HCT116 (cell line): ENCODE results near the gene DGCR8. TPM values are rescaled to one million over a fixed set of nuclear protein-coding genes. Genes with fewer than 3 reads are reported as not detected.

Experiments
- ATAC-seq: fragments of 200-7000 bp; cut with Tn5 transposase; 2 replicates; pipeline ENCODE4 v1.9.1; 2020; ENCODE audit warnings: mild to moderate bottlenecking, moderate library complexity
- BruUV-seq: library from RNA; stranded (reverse); fragments of 400-500 nt; replicated peaks from 2 replicates; lab custom pipeline; 2021; lab: Mats Ljungman, UMichigan
- CTCF ChIA-PET: fragments of 300-600 bp; sonication (Branson Sonifier 250); formaldehyde crosslinking; loops from one replicate; lab custom pipeline; 2021; ENCODE audit warnings: antibody characterized with exemption; lab: Charles Lee
- POLR2A ChIA-PET: fragments of 300-600, 350-600 bp; sonication (Branson Sonifier 250); formaldehyde crosslinking; loops from one replicate; lab custom pipeline; 2021; ENCODE audit warnings: antibody characterized with exemption; lab: Charles Lee
- RAD21 ChIA-PET, 2 experiments: fragments of 300-600 bp; sonication (Branson Sonifier 250); formaldehyde crosslinking; loops; one replicate each; lab custom pipeline; 2023; ENCODE audit warnings: low total read pairs in 2 of 2; ENCODE audit not compliant: uncharacterized antibody in 2 of 2, unreplicated experiment in 2 of 2, low non-redundant PET in 1 of 2; lab: Charles Lee
- DNase-seq: peaks from one replicate; pipeline ENCODE4 v3.0.0-alpha.2; 2010; ENCODE audit warnings: low read depth, low spot score
- H2AFZ ChIP-seq: fragments of 200-600 bp; shearing (Covaris generic), sonication (generic); 2 replicates; pipeline ENCODE4 v1.6.1; 2017; ENCODE audit warnings: low read depth, mixed run types, mixed read lengths, antibody characterized with exemption, low read length; ENCODE audit not compliant: poor library complexity, severe bottlenecking
- H3K27ac ChIP-seq: 2 replicates; pipeline ENCODE4 v1.5.1; 2012; ENCODE audit warnings: low read depth, low read length
- H3K27me3 ChIP-seq: fragments of 200-600 bp; sonication (generic); 2 replicates; pipeline ENCODE4 v1.6.1; 2016; ENCODE audit warnings: mixed run types, low read length, mixed read lengths; ENCODE audit not compliant: insufficient read depth
- H3K36me3 ChIP-seq, 2 experiments: fragments of 200-500 bp in 1 of 2; fragments of 200-600 bp in 1 of 2; sonication (Bioruptor generic) in 1 of 2; sonication (generic) in 1 of 2; 2 replicates each; pipeline versions ENCODE4 v1.5.1 to v1.6.1; 2014 to 2016; ENCODE audit warnings: low read length in 2 of 2, inconsistent platforms in 1 of 2, mixed read lengths in 1 of 2, mixed run types in 1 of 2; ENCODE audit not compliant: insufficient read depth in 2 of 2, control insufficient read depth in 1 of 2
- H3K4me1 ChIP-seq, 2 experiments: fragments of 200-600 bp in 1 of 2; sonication (generic) in 1 of 2; 2 replicates each; pipeline versions ENCODE4 v1.5.1 to v1.6.1; 2012 to 2017; ENCODE audit warnings: low read length in 2 of 2, inconsistent platforms in 1 of 2, mild to moderate bottlenecking in 1 of 2, mixed read lengths in 1 of 2, mixed run types in 1 of 2, moderate library complexity in 1 of 2; ENCODE audit not compliant: insufficient read depth in 2 of 2, control insufficient read depth in 1 of 2
- H3K4me2 ChIP-seq: fragments of 200-600 bp; sonication (generic); 2 replicates; pipeline ENCODE4 v1.6.1; 2017; ENCODE audit warnings: mixed run types, low read length, mixed read lengths
- H3K4me3 ChIP-seq, 2 experiments: fragments of 200-600 bp in 1 of 2; sonication (generic) in 1 of 2; replicated peaks in 1 of 2; 2 replicates each; pipeline ENCODE4 v1.5.1; 2011 to 2016; ENCODE audit warnings: low read length in 2 of 2, control low read depth in 1 of 2, low read depth in 1 of 2, mild to moderate bottlenecking in 1 of 2, mixed read lengths in 1 of 2, mixed run types in 1 of 2
- H3K79me2 ChIP-seq: fragments of 200-600 bp; sonication (generic); 2 replicates; pipeline ENCODE4 v1.6.1; 2017; ENCODE audit warnings: mild to moderate bottlenecking, mixed run types, low read length, moderate library complexity, mixed read lengths; ENCODE audit not compliant: insufficient read depth
- H3K9ac ChIP-seq: fragments of 200-600 bp; sonication (generic); 2 replicates; pipeline ENCODE4 v1.6.1; 2016; ENCODE audit warnings: low read length, mixed read lengths
- H3K9me2 ChIP-seq: fragments of 200-600 bp; sonication (generic), shearing (Covaris generic); 2 replicates; pipeline ENCODE4 v1.6.1; 2017; ENCODE audit warnings: mixed run types, mild to moderate bottlenecking, moderate library complexity; ENCODE audit not compliant: insufficient read depth
- H3K9me3 ChIP-seq, 2 experiments: fragments of 200-500 bp in 1 of 2; fragments of 200-600 bp in 1 of 2; sonication (Bioruptor generic) in 1 of 2; sonication (generic) in 1 of 2; 2 replicates each; pipeline ENCODE4 v1.6.1; 2014 to 2017; ENCODE audit warnings: low read length in 2 of 2, mixed read lengths in 2 of 2, inconsistent platforms in 1 of 2, low read depth in 1 of 2, mild to moderate bottlenecking in 1 of 2, mixed run types in 1 of 2, moderate library complexity in 1 of 2; ENCODE audit not compliant: control insufficient read depth in 1 of 2, insufficient read depth in 1 of 2
- H4K20me1 ChIP-seq: fragments of 200-600 bp; sonication (generic), shearing (Covaris generic); 2 replicates; pipeline ENCODE4 v1.6.1; 2017; ENCODE audit warnings: mixed run types, mild to moderate bottlenecking, moderate library complexity; ENCODE audit not compliant: insufficient read depth
- ATF3 ChIP-seq: IDR thresholded peaks from 2 replicates; pipeline ENCODE4 v1.6.1; 2012
- CTCF ChIP-seq, 3 experiments: fragments of 200-600 bp in 1 of 3; sonication (generic) in 1 of 3; IDR thresholded peaks in 2 of 3; conservative IDR thresholded peaks in 1 of 3; 2 replicates each; pipeline ENCODE4 v1.5.1; 2012 to 2017; ENCODE audit warnings: low read depth in 2 of 3, low read length in 2 of 3, antibody characterized with exemption in 1 of 3, borderline replicate concordance in 1 of 3, control low read depth in 1 of 3, mild to moderate bottlenecking in 1 of 3, mixed read lengths in 1 of 3, mixed run types in 1 of 3, moderate library complexity in 1 of 3; ENCODE audit not compliant: insufficient read depth in 1 of 3
- MAX ChIP-seq: IDR thresholded peaks from 2 replicates; pipeline ENCODE4 v1.6.1; 2012
- intact Hi-C: fragments of 100-400 bp; cut with micrococcal nuclease; formaldehyde crosslinking; loops from 2 replicates; pipeline ENCODE4 v1.10.0; 2022
- total RNA-seq: library from RNA; stranded (reverse); gene quantifications from one replicate; pipeline ENCODE4 v1.2.1, GENCODE V29; 2021; ENCODE audit not compliant: unreplicated experiment

The DGCR8 gene
- total RNA-seq, 1 experiment from 2014 or later: 43.8 TPM

- no peaks in the 10 kb centered on the region for H3K79me2 ChIP-seq
- RAD21 ChIA-PET: no interaction called here
- H3K4me3 ChIP-seq: no peak overlapping the region
- CTCF ChIA-PET: interaction anchor here (0.6 kb wide), 1 partner anchor 10 kb away, joined by 4 read pairs; no protein-coding TSS in a partner anchor
- TF ChIP-seq MAX (no peak), CTCF (IDR thresholded peaks at IDR 0.05 in 2 of 3, conservative IDR thresholded peaks at IDR 0.05 in 1 of 3; ENCODE audit: borderline replicate concordance in 1 of 3, insufficient read depth in 1 of 3, low read depth in 2 of 3, low read length in 2 of 3) (peak in 2 of 3 experiments; percentile 40 to 51; a peak in 3 of 6 replicates)
- H2AFZ ChIP-seq: no peak overlapping the region
- H3K27ac ChIP-seq: no peak overlapping the region
- BruUV-seq: no TSS peak
- no peaks in the 10 kb centered on the region for H3K9me2 ChIP-seq
- H3K4me2 ChIP-seq: no peak overlapping the region
- ATAC-seq (no peak), DNase-seq (no peak)
- no peaks in the 10 kb centered on the region for H3K27me3 ChIP-seq
- H3K9me3 ChIP-seq: no peaks in the 10 kb centered on the region
- peaks cover 4 to 26% of the 10 kb centered on the region in 2 experiments for H3K4me1 ChIP-seq
- no peaks in the 10 kb centered on the region; a peak in 1 of 4 replicates for H3K36me3 ChIP-seq
- H4K20me1 ChIP-seq: no peaks in the 10 kb centered on the region
- POLR2A ChIA-PET: no interaction called here
- intact Hi-C loops: no loop called here
- H3K9ac ChIP-seq: no peak overlapping the region
Measured at GRCh38 chr22:20060700-20061480, 19.2 kb upstream of the DGCR8 start.

- Histone ChIP-seq H3K9me3 (no peaks in the 10 kb centered on the region), H2AFZ (no peak overlapping the region), H3K27me3 (no peaks in the 10 kb centered on the region), H3K9ac (no peak overlapping the region), H3K79me2 (no peaks in the 10 kb centered on the region), H3K4me2 (0 out of 2 replicates have a peak overlapping the region, but pooled peaks have one; percentile 66), H3K4me3 (no peak overlapping the region), H3K4me1 (peaks cover 4 to 26% of the 10 kb centered on the region in 2 experiments), H3K27ac (no peak overlapping the region; the same call in 1 of the 2 replicates), H3K36me3 (no peaks in the 10 kb centered on the region; a peak in 1 of 4 replicates), H4K20me1 (no peaks in the 10 kb centered on the region), H3K9me2 (no peaks in the 10 kb centered on the region)
- ATAC-seq (no peak), DNase-seq (no peak)
- ChIA-PET RAD21 (no interaction called here), CTCF (interaction anchor here (0.6 kb wide), 1 partner anchor 11 kb away, joined by 4 read pairs; no protein-coding TSS in a partner anchor), POLR2A (no interaction called here)
- TF ChIP-seq ATF3: no peak
- intact Hi-C loops: no loop called here
- BruUV-seq: no TSS peak
Measured at GRCh38 chr22:20061481-20061861, 18.6 kb upstream of the DGCR8 start.
